ENCODE measurements around the gene TRPM5. TPM values are rescaled to one million over a fixed set of nuclear protein-coding genes. Genes with fewer than 3 reads are reported as not detected.

The TRPM5 gene
- total and polyA plus RNA-seq, 3 donors from 2014 or later = 0.46 to 1.1 (median 0.94) TPM

- DNase-seq = no peak
- 90 to 94% methylated on average over 12 to 27 of the region's 27 CpGs for WGBS, 2 donors
- no peak overlapping the region for H3K27ac ChIP-seq
- no peaks in the 10 kb centered on the region for H3K36me3 ChIP-seq (ENCODE audit: low read depth, missing control alignments)
- H3K27me3 ChIP-seq = no peaks in the 10 kb centered on the region
- intact Hi-C loops (cut with DNase I; ENCODE audit: low total_unique reads) = no loop called here
- no peaks in the 10 kb centered on the region for H3K4me1 ChIP-seq
- H3K9me3 ChIP-seq = no peaks in the 10 kb centered on the region
- no peak overlapping the region for H3K4me3 ChIP-seq
- TF ChIP-seq CTCF (IDR thresholded peaks at IDR 0.05) = no peak
- no peak for TF ChIP-seq POLR2A (IDR thresholded peaks at IDR 0.05)
Observed at GRCh38 chr11:2473361-2474058, 29.2 kb upstream of the TRPM5 start.

DNA sequence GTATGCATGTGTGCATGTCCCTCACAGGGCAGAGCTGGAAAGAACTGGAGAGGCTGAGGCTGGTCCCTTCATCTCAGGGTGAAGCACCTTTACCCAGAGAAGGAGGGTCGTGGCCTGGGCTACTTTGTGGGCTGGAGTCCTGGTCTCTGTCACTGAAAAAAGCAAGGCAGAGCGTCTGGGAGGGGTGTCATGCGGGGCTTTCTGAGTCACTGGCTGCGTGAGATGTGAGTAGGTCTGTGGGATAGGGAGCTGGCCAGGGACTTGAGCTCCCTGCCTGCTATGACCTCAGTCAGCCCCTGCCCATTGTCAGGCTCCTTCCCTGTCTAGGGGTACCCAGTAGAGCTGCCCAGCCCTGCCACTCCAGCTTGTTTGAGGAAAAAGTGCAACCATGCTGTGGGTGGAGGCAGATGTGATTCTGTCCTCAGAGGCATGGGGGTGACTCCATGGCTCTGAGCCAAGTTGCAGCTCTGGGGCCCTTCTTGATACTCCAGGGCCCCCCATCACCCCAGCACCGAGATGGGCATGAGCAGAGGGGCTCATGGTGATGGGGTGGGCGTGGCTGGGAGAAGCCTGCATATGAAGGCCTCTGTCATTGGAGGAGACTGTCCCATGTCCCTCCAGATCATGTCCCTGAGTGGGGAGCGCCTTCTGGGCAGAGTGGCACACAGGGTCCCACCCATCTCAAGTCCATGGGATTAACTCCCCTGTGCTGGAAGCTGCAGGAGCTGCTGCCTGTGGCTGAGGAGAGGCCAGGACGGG is 28.3 kb upstream of the TRPM5 start:
- Histone ChIP-seq H3K9me3 (no peaks in the 10 kb centered on the region), H3K27me3 (no peaks in the 10 kb centered on the region), H3K4me1 (no peaks in the 10 kb centered on the region), H3K36me3 (ENCODE audit: low read depth, missing control alignments) (no peaks in the 10 kb centered on the region), H3K27ac (no peak overlapping the region), H3K4me3 (no peak overlapping the region)
- intact Hi-C loops (cut with DNase I; ENCODE audit: low total_unique reads) = no loop called here
- WGBS, 2 donors = 60 to 87% methylated on average over 5 to 8 of the region's 8 CpGs
- TF ChIP-seq CTCF (IDR thresholded peaks at IDR 0.05) (no peak), POLR2A (IDR thresholded peaks at IDR 0.05) (no peak)
- DNase-seq = no peak

DNA sequence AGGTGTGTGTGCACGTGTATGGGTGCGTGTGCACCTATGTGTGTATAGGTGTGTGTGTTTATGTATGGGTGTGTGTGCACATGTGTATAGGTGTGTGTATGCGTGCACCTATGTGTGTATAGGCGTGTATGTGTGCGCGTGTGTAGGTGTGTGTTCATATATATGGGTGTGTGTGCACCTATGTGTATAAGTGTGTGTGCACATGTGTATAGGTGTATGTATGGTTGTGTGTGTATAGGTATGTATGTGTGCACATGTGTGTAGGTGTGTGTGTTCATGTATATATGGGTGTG is 27.4 kb upstream of the TRPM5 start:
- DNase-seq = no peak
- no peak overlapping the region for H3K4me3 ChIP-seq
- H3K27ac ChIP-seq = no peak overlapping the region
- H3K36me3 ChIP-seq (ENCODE audit: low read depth, missing control alignments) = no peaks in the 10 kb centered on the region
- TF ChIP-seq CTCF (IDR thresholded peaks at IDR 0.05) = no peak
- no peak for TF ChIP-seq POLR2A (IDR thresholded peaks at IDR 0.05)
- intact Hi-C loops (cut with DNase I; ENCODE audit: low total_unique reads) = no loop called here
- WGBS, 2 donors = 80 to 85% methylated on average over 6 of the region's 6 CpGs
- no peaks in the 10 kb centered on the region for H3K4me1 ChIP-seq
- no peaks in the 10 kb centered on the region for H3K9me3 ChIP-seq
- no peaks in the 10 kb centered on the region for H3K27me3 ChIP-seq

DNA sequence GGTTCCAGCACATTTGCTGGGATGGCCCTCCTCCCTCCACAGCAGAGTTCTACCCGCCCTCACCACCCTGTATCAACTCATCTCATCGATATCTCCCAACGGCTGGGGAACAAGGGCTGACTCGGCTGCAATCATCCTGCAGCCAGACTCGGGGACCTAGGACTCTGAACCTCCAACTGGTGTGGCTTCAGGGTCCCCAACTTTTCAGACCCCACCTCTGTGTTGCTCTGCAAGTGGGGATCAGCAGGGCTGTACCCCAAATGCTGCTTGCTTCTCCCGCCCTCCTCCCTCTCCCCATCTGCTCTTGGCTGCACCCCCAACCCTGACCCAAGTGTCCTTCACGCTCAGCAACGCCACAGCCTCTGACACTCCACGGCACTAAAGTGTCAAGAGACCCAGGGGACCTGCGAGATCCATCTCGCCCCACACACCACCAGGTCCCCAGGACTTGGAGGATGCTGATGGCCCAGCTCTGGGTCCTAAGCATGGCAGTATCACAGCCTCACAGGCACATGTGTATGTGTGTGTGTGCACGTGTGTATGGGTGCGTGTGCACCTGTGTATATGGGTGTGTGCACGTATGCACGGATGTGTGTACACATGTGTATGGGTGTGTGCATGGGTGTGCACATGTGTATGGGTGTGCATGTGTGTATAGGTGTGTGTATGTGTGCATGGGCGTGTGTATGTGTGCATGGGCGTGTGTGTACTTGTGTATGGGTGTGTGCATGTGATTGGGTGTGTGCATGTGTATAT is 26.9 kb upstream of the TRPM5 start:
- Histone ChIP-seq H3K9me3 (no peaks in the 10 kb centered on the region), H3K27ac (no peak overlapping the region), H3K4me3 (no peak overlapping the region), H3K27me3 (no peaks in the 10 kb centered on the region), H3K4me1 (no peaks in the 10 kb centered on the region), H3K36me3 (ENCODE audit: low read depth, missing control alignments) (no peaks in the 10 kb centered on the region)
- no peak for TF ChIP-seq POLR2A (IDR thresholded peaks at IDR 0.05)
- no peak for TF ChIP-seq CTCF (IDR thresholded peaks at IDR 0.05)
- intact Hi-C loops (cut with DNase I; ENCODE audit: low total_unique reads) = no loop called here
- DNase-seq = no peak
- WGBS, 2 donors = 62 to 65% methylated on average over 10 to 17 of the region's 17 CpGs

Measured in testis (tissue), 3 donors.